Activated T-helper 2 cell treated with anti-CD3 and anti-CD28 coated beads, Interferon-gamma antibody, Interleukin-2, Interleukin-4, amounts not matched to agents 10 μg/mL and 5 μg/mL and 100 μg/mL, durations not matched to agents 14 hours and 24 hours and 36 hours (primary cell): Measurements from ENCODE around the gene AMDHD2. TPM values are rescaled to one million over a fixed set of nuclear protein-coding genes. Genes with fewer than 3 reads are reported as not detected.

Experiments used
- DNase-seq: peaks from one replicate; pipeline ENCODE4 v3.0.0; 2021; ENCODE audit warnings: low spot score
- H3K27ac Mint-ChIP-seq: one replicate; pipeline ENCODE4 v1.8.0; 2021; ENCODE audit warnings: mixed read lengths
- H3K27me3 Mint-ChIP-seq: one replicate; pipeline ENCODE4 v1.8.0; 2021; ENCODE audit warnings: low read depth, mixed read lengths
- H3K36me3 Mint-ChIP-seq: one replicate; pipeline ENCODE4 v1.8.0; 2021; ENCODE audit warnings: low read depth, mixed read lengths
- H3K4me1 Mint-ChIP-seq: one replicate; pipeline ENCODE4 v1.8.0; 2021; ENCODE audit warnings: low read depth, mixed read lengths
- H3K4me3 Mint-ChIP-seq: one replicate; pipeline ENCODE4 v1.8.0; 2021; ENCODE audit warnings: low read depth, mild to moderate bottlenecking, moderate library complexity, mixed read lengths
- H3K9me3 Mint-ChIP-seq: one replicate; pipeline ENCODE4 v1.8.0; 2021; ENCODE audit warnings: mixed read lengths
- intact Hi-C: fragments of 100-400 bp; cut with micrococcal nuclease; formaldehyde crosslinking; loops from one replicate; pipeline ENCODE4 v1.15.1; 2023
- total RNA-seq: library from RNA; stranded (reverse); gene quantifications from 2 replicates; pipeline ENCODE4 v1.2.3, GENCODE V29; 2022

AMDHD2 gene
- total RNA-seq, 1 donor from 2014 or later = 30.1 TPM

DNA sequence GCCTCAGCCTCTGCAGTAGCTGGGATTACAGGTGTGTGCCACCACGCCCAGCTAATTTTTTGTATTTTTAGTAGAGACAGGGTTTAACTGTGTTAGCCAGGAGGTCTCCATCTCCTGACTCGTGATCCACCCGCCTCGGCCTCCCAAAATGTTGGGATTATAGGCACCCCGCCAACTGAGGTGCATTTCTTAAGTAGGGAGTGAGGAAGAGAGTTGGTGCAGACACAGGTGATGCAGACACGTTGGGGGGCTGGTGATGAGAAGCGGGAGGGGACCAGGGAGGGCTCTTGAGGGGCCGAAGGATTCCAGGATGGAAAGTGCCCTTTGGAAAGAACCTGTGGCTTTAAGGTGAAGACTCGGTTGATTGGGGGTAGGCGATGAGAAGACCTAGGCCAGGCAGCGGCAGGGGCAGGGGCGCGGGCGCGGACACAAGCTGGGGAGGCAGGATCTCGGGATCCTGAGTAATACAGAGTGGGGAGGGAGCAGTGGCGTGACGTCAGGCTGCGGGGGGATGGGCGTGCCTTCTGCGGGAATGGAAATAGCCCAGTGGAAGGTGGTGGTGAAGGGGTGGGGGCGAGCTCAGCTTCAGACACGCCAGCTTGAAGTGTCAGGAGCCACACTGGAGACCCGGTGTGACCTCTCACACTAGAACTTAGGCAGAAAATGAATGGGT, 8.9 kb upstream of the AMDHD2 start:
- no peak for DNase-seq
- no peak overlapping the region for H3K4me3 Mint-ChIP-seq

DNA sequence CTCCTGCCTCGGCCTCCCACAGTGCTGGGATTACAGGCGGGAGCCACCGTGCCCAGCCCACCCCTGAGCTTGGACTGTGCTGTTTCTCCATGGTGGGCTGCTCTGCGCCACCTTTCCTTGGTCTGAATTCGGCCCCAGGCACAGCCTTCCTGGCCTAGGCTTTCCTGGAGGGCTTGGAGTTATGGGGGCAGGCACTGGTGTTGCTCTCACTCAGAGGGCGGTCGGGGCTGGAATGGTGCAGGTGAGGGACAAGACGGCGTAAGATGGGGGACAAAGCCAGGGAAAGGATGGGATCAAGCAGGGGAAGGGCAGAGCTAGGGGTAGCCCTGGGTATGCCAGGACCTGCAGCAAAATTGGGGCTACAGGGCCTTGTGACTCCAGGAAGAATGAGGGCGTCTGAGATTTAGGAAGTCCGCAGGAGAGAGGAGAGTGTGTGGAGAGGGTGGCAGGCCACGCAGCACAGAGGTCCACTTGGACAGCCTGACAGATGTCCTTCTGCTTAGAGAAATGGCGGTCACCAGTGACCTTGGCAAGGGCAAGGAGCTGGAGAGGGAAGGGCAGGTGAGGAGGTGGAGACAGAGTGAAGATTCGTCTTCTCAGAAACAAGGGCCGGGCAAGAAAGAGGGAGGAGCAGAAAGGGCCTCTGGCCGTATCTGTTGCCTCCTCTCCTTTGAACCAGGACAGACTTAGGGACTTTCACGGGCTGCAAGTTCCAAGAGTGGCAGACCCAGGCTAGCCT, 8.0 kb upstream of the AMDHD2 start:
- H3K36me3 Mint-ChIP-seq = peaks cover 13% of the 10 kb centered on the region
- no peaks in the 10 kb centered on the region for H3K9me3 Mint-ChIP-seq
- DNase-seq = no peak
- no peaks in the 10 kb centered on the region for H3K27me3 Mint-ChIP-seq
- intact Hi-C loops = loop anchor here (2.0 to 10.0 kb wide), 6 partner anchors 21 to 357 kb away; partner anchors contain the start of genes ABCA3, CCNF, E4F1 and RNPS1
- peaks cover 26% of the 10 kb centered on the region for H3K4me1 Mint-ChIP-seq
- H3K4me3 Mint-ChIP-seq = peak overlapping the region; percentile 74
- peak overlapping the region; percentile 80 for H3K27ac Mint-ChIP-seq

More for the DNA sequence above, 8.9 kb upstream of the AMDHD2 start:
- Mint-ChIP-seq H3K27me3 (no peaks in the 10 kb centered on the region), H3K27ac (no peak overlapping the region), H3K4me1 (peaks cover 18% of the 10 kb centered on the region), H3K9me3 (no peaks in the 10 kb centered on the region), H3K36me3 (peaks cover 5% of the 10 kb centered on the region)
- intact Hi-C loops = loop anchor here (5.0 to 10.0 kb wide), 3 partner anchors 169 to 356 kb away; partner anchors contain the start of genes ABCA3, RNPS1 and TRAF7

GRCh38 chr16:2512735-2513404, 7.3 kb upstream of the AMDHD2 start:
- peak overlapping the region; percentile 80 for H3K27ac Mint-ChIP-seq
- no peaks in the 10 kb centered on the region for H3K27me3 Mint-ChIP-seq
- intact Hi-C loops = loop anchor here (2.0 to 10.0 kb wide), 6 partner anchors 20 to 358 kb away; partner anchors contain the start of genes ABCA3, CCNF, E4F1 and RNPS1
- peaks cover 29% of the 10 kb centered on the region for H3K4me1 Mint-ChIP-seq
- DNase-seq = no peak
- peaks cover 13% of the 10 kb centered on the region for H3K36me3 Mint-ChIP-seq
- peak overlapping the region; percentile 74 for H3K4me3 Mint-ChIP-seq
- H3K9me3 Mint-ChIP-seq = no peaks in the 10 kb centered on the region

DNA sequence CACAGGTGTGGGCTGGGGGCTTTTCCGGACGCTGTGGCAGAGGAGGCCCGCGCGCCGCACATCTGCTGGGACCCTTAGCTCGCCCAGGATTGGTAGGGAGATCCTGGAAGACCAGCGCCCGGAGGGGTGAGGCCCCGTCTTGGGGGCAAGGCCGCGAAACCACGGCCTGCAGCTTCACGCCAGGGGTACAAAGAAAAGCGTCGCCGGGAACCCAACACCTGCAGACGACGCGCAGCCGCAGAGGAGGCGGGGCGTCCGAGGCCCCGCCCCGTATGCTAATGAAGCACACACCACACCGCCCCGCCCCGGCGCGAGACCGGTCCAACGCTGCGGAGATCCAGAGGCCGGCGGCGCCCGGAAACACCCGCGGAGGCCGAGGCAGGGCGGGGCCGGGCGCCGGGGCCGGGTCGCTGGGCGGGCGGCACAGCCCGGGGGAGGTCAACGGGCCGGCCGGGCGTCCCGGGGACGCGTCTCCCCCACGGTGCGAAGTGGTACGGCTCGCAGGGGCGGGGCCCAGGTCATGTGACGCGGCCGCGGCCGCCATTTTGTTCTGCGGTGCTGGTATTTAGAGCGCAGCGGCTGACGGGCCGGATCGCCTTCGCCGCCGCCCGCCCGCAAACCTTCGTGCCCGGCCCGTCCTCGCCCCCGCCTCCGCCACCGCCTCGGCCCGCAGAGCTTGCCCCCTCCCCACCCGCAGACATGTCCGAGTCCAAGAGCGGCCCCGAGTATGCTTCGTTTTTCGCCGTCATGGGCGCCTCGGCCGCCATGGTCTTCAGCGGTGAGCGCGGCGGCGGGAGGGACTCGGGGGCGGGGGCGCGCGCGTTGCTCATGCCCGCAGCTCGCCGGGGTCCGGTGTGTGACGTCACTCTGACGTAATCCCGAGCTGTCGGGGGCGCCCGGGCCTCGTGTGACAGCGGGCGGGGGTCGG, 6.5 kb upstream of the AMDHD2 start, which contains the start of gene ATP6V0C:
Gene ATP6V0C, plus strand, starts transcription at position 548 of the 928 bp plus-strand sequence. Its CDS starts 152 bp downstream, at position 700.
- peaks cover 29% of the 10 kb centered on the region for H3K4me1 Mint-ChIP-seq

GRCh38 chr16:2514333-2515179, 5.6 kb upstream of the AMDHD2 start:
- Mint-ChIP-seq H3K27me3 (no peaks in the 10 kb centered on the region), H3K27ac (peak overlapping the region; percentile 82), H3K4me3 (peak overlapping the region; percentile 88), H3K9me3 (no peaks in the 10 kb centered on the region), H3K36me3 (peaks cover 14% of the 10 kb centered on the region), H3K4me1 (peaks cover 34% of the 10 kb centered on the region)
- DNase-seq = no peak
- intact Hi-C loops = loop anchor here (5.0 to 10.0 kb wide), 3 partner anchors 172 to 360 kb away; partner anchors contain the start of genes ABCA3, RNPS1 and TRAF7

More for the DNA sequence above, 6.5 kb upstream of the AMDHD2 start, which contains the start of gene ATP6V0C:
- peak within 1 kb of the TSS; percentile 86 for H3K27ac Mint-ChIP-seq
- no peaks in the 10 kb centered on the region for H3K9me3 Mint-ChIP-seq
- peak; percentile 89 for DNase-seq
- intact Hi-C loops = loop anchor here (2.0 to 10.0 kb wide), 6 partner anchors 19 to 359 kb away; partner anchors contain the start of genes ABCA3, CCNF, E4F1 and RNPS1
- peak within 1 kb of the TSS; percentile 88 for H3K4me3 Mint-ChIP-seq
- H3K27me3 Mint-ChIP-seq = no peaks in the 10 kb centered on the region
- H3K36me3 Mint-ChIP-seq = peaks cover 13% of the 10 kb centered on the region

DNA sequence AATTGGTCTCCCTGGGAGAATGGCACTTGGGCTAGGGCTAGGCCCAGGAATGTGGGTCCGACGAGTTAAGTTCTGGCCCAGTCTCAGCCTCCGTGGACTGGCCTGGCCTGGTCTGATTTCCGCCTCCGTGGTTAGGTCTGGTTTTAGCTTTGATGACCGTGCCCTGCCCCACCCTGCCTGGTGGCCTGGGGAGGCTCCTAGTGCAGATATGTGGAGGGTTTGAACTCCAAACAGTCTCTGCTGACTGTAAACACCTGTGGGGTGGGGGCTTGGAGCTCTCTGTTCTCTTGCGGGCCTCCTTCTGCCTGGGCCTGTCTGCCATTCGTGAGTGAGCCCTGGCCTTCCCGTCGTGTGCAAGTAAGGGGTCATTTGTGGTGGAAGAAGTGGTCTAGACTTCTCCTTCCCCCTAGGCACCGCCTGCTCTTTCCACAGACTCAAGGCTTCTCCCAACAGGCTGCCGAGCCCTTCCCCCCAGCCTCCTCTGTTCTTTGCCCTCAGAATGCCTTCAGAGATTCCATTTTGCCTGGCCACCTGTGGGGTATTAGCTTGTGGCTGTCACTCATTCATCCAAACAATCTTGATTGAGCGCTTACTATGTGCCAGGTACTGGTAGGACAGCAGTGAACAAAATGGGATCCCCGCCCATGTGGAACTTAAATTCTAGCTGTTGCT, 4.9 kb upstream of the AMDHD2 start:
- peak overlapping the region; percentile 82 for H3K27ac Mint-ChIP-seq
- H3K4me1 Mint-ChIP-seq = peaks cover 39% of the 10 kb centered on the region
- intact Hi-C loops = loop anchor here (10.0 kb wide), 2 partner anchors 251 to 361 kb away; partner anchors contain the start of genes RNPS1 and TRAF7
- H3K27me3 Mint-ChIP-seq = no peaks in the 10 kb centered on the region
- H3K4me3 Mint-ChIP-seq = peak overlapping the region; percentile 88
- no peaks in the 10 kb centered on the region for H3K9me3 Mint-ChIP-seq
- no peak for DNase-seq
- peaks cover 19% of the 10 kb centered on the region for H3K36me3 Mint-ChIP-seq

- intact Hi-C loops = loop anchor here (10.0 kb wide), 2 partner anchors 252 to 362 kb away; partner anchors contain the start of genes RNPS1 and TRAF7
- DNase-seq = no peak
- Mint-ChIP-seq H3K4me1 (peaks cover 45% of the 10 kb centered on the region), H3K27me3 (no peaks in the 10 kb centered on the region), H3K27ac (peak overlapping the region; percentile 82), H3K9me3 (no peaks in the 10 kb centered on the region), H3K36me3 (peaks cover 23% of the 10 kb centered on the region), H3K4me3 (peak overlapping the region; percentile 88)
These were observed 3.6 kb upstream of the AMDHD2 start for GRCh38 chr16:2516391-2517240.

- intact Hi-C loops = loop anchor here (10.0 kb wide), 2 partner anchors 253 to 363 kb away; partner anchors contain the start of genes RNPS1 and TRAF7
- H3K27ac Mint-ChIP-seq = no peak overlapping the region
- no peaks in the 10 kb centered on the region for H3K27me3 Mint-ChIP-seq
- H3K36me3 Mint-ChIP-seq = peaks cover 23% of the 10 kb centered on the region
- no peaks in the 10 kb centered on the region for H3K9me3 Mint-ChIP-seq
- no peak for DNase-seq
- H3K4me1 Mint-ChIP-seq = peaks cover 40% of the 10 kb centered on the region
- H3K4me3 Mint-ChIP-seq = peak overlapping the region; percentile 30
These were observed 2.1 kb upstream of the AMDHD2 start for GRCh38 chr16:2517954-2518605.

DNA sequence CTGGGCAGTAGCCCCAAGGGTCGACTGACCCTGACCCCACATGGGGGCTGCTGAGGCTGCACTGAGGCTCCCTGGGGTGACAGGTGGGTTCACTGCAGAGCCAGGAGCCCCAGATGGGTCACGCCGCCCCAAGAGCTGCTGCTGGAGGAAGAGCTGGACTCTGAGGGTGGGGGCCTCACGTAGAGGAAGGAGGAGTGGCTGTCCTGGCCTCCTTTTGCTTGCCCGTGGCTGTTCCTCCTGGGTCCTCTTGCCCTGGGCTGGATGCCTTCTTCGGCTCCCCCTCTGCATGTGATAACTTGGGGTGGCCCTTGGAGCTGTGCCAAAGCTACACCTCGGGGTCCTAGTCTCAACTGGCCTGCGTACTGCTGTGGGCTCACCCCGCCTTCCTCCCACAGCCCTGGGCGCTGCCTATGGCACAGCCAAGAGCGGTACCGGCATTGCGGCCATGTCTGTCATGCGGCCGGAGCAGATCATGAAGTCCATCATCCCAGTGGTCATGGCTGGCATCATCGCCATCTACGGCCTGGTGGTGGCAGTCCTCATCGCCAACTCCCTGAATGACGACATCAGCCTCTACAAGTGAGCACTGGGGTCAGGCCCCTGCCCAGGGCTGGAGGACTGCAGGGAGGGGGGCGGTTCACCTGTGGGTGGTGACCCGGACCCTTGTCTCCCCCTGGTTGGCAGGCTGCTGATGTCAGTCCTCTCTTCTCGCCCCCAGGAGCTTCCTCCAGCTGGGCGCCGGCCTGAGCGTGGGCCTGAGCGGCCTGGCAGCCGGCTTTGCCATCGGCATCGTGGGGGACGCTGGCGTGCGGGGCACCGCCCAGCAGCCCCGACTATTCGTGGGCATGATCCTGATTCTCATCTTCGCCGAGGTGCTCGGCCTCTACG, 1.1 kb upstream of the AMDHD2 start:
- no peaks in the 10 kb centered on the region for H3K27me3 Mint-ChIP-seq
- DNase-seq = no peak
- H3K27ac Mint-ChIP-seq = peak overlapping the region; percentile 36
- peaks cover 38% of the 10 kb centered on the region for H3K4me1 Mint-ChIP-seq
- H3K9me3 Mint-ChIP-seq = no peaks in the 10 kb centered on the region
- intact Hi-C loops = loop anchor here (10.0 kb wide), 2 partner anchors 254 to 364 kb away; partner anchors contain the start of genes RNPS1 and TRAF7
- peaks cover 29% of the 10 kb centered on the region for H3K36me3 Mint-ChIP-seq
- peak overlapping the region; percentile 77 for H3K4me3 Mint-ChIP-seq
